ENCODE data around the gene CLP1. TPM values are rescaled to one million over a fixed set of nuclear protein-coding genes. Genes with fewer than 3 reads are reported as not detected.

The CLP1 gene
- total RNA-seq, 1 experiment from 2014 or later = 15.2 TPM

DNA sequence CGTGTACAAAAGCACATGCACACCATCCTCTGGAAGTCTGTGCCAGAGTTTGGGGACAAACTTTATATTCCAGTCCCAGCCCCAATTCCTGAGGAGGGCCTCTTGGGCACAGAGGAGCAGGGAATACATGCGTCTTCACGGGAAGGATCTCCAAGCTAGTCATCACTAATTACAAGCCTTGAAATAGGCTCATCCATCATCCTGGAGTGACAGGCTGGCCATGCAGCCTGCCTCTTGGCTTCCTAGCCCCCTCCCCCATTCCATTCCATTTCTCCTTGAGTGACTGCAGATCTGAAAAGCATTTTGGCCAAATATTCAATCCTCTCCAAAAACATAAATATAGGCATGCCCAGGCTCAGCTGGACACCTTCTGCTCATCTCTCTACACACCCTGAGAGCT is 35.3 kb upstream of the CLP1 start:
- Mint-ChIP-seq H3K4me1 (ENCODE audit: low read depth, unreplicated experiment) (no peaks in the 10 kb centered on the region), H3K36me3 (ENCODE audit: insufficient read depth, unreplicated experiment) (no peaks in the 10 kb centered on the region), H3K9me3 (ENCODE audit: low read depth, unreplicated experiment) (no peaks in the 10 kb centered on the region), H3K27me3 (ENCODE audit: unreplicated experiment) (no peaks in the 10 kb centered on the region), H3K4me3 (ENCODE audit: low read depth, unreplicated experiment) (no peak overlapping the region), H3K27ac (ENCODE audit: unreplicated experiment) (no peak overlapping the region)
- DNase-seq = no peak
- CTCF ChIA-PET = no interaction called here
- TF ChIP-seq, protein P1, sequence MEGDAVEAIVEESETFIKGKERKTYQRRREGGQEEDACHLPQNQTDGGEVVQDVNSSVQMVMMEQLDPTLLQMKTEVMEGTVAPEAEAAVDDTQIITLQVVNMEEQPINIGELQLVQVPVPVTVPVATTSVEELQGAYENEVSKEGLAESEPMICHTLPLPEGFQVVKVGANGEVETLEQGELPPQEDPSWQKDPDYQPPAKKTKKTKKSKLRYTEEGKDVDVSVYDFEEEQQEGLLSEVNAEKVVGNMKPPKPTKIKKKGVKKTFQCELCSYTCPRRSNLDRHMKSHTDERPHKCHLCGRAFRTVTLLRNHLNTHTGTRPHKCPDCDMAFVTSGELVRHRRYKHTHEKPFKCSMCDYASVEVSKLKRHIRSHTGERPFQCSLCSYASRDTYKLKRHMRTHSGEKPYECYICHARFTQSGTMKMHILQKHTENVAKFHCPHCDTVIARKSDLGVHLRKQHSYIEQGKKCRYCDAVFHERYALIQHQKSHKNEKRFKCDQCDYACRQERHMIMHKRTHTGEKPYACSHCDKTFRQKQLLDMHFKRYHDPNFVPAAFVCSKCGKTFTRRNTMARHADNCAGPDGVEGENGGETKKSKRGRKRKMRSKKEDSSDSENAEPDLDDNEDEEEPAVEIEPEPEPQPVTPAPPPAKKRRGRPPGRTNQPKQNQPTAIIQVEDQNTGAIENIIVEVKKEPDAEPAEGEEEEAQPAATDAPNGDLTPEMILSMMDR (IDR thresholded peaks at IDR 0.05; ENCODE audit: unreplicated experiment) = no peak
- intact Hi-C loops (cut with micrococcal nuclease; ENCODE audit: unreplicated experiment) = no loop called here
- BruUV-seq (replicated peaks) = no TSS peak

DNA sequence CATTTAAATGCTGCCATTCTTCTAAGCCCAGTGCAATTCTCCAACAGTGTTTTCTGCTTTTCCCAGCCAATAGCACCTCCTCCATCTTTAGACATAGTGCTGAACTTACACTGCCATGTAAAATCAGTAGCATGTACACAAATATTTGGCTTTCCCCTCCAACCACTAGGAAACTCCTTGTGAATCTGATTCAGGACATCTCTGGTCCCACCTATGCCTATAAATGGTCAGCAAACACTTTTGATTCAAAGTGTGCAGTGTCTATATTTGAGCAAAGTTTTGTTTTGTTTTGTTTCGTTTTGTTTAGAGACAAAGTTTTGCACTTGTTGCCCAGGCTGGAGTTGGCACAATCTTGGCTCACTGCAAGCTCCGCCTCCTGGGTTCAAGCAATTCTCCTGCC is 32.7 kb upstream of the CLP1 start:
- no peaks in the 10 kb centered on the region for H3K4me1 Mint-ChIP-seq (ENCODE audit: low read depth, unreplicated experiment)
- H3K36me3 Mint-ChIP-seq (ENCODE audit: insufficient read depth, unreplicated experiment) = no peaks in the 10 kb centered on the region
- no TSS peak for BruUV-seq (replicated peaks)
- CTCF ChIA-PET = no interaction called here
- TF ChIP-seq, protein P1 (IDR thresholded peaks at IDR 0.05; ENCODE audit: unreplicated experiment) = no peak
- H3K9me3 Mint-ChIP-seq (ENCODE audit: low read depth, unreplicated experiment) = peaks cover 3% of the 10 kb centered on the region
- intact Hi-C loops (cut with micrococcal nuclease; ENCODE audit: unreplicated experiment) = no loop called here
- DNase-seq = no peak
- no peak overlapping the region for H3K4me3 Mint-ChIP-seq (ENCODE audit: low read depth, unreplicated experiment)
- no peak overlapping the region for H3K27ac Mint-ChIP-seq (ENCODE audit: unreplicated experiment)
- H3K27me3 Mint-ChIP-seq (ENCODE audit: unreplicated experiment) = no peaks in the 10 kb centered on the region

DNA sequence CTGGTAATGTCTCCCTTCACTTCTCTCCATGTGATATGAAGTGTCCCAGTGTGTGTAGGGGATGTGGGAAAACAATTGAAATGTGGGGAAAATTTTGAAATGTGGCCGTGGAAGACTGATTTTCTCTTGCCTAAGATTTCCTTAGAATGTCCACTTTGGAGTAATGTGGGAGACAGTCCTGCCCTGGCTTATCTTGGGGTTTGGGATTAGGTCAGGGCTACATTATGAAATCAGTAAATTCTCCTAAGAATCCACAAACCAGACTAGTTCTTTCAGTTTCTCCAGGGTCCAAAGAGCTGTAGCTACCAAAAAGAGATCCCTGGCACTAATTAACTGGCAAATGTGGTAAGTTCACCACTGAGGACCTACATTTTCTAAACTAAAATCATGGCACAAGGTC is 30.7 kb upstream of the CLP1 start:
- TF ChIP-seq, protein P1 (IDR thresholded peaks at IDR 0.05; ENCODE audit: unreplicated experiment) = no peak
- no peaks in the 10 kb centered on the region for H3K4me1 Mint-ChIP-seq (ENCODE audit: low read depth, unreplicated experiment)
- H3K36me3 Mint-ChIP-seq (ENCODE audit: insufficient read depth, unreplicated experiment) = no peaks in the 10 kb centered on the region
- H3K27ac Mint-ChIP-seq (ENCODE audit: unreplicated experiment) = no peak overlapping the region
- intact Hi-C loops (cut with micrococcal nuclease; ENCODE audit: unreplicated experiment) = no loop called here
- peaks cover 17% of the 10 kb centered on the region for H3K27me3 Mint-ChIP-seq (ENCODE audit: unreplicated experiment)
- CTCF ChIA-PET = no interaction called here
- H3K9me3 Mint-ChIP-seq (ENCODE audit: low read depth, unreplicated experiment) = peaks cover 3% of the 10 kb centered on the region
- DNase-seq = no peak
- no TSS peak for BruUV-seq (replicated peaks)
- H3K4me3 Mint-ChIP-seq (ENCODE audit: low read depth, unreplicated experiment) = no peak overlapping the region

DNA sequence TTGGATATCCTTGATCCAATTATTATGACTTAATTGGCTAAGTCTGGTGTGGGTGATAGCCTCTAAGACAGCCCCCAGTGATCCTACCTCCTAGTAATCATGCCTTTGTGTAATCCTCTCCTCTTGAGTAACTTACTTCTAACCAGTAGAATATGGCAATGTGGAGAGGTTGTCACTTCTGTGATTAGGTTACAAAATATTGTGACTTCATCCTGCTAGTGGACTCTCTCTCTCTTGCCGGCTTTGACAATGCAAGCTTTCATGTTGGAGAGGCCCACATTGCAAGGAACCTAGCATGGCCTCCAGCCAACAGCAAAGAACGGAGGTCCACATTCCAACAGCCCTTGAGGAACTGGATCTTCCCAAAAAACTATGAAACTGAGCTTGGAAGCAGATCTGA is 27.4 kb upstream of the CLP1 start:
- no peaks in the 10 kb centered on the region for H3K36me3 Mint-ChIP-seq (ENCODE audit: insufficient read depth, unreplicated experiment)
- no peaks in the 10 kb centered on the region for H3K4me1 Mint-ChIP-seq (ENCODE audit: low read depth, unreplicated experiment)
- no peak for DNase-seq
- H3K27me3 Mint-ChIP-seq (ENCODE audit: unreplicated experiment) = peaks cover 41% of the 10 kb centered on the region
- CTCF ChIA-PET = no interaction called here
- no TSS peak for BruUV-seq (replicated peaks)
- H3K4me3 Mint-ChIP-seq (ENCODE audit: low read depth, unreplicated experiment) = no peak overlapping the region
- peaks cover 3% of the 10 kb centered on the region for H3K9me3 Mint-ChIP-seq (ENCODE audit: low read depth, unreplicated experiment)
- H3K27ac Mint-ChIP-seq (ENCODE audit: unreplicated experiment) = no peak overlapping the region
- TF ChIP-seq, protein P1 (IDR thresholded peaks at IDR 0.05; ENCODE audit: unreplicated experiment) = no peak
- intact Hi-C loops (cut with micrococcal nuclease; ENCODE audit: unreplicated experiment) = no loop called here
